T-helper 1 cell (primary cell): ENCODE data around the gene ST6GALNAC6.

ENCODE experiments used
- DNase-seq, 5 donors: peaks; one replicate each; pipeline ENCODE4 v3.0.0-alpha.2; 2012 to 2020
- total RNA-seq, 4 donors: gene quantifications; one replicate each; lab custom pipeline; 2026; lab: John Stamatoyannopoulos, UW

ST6GALNAC6 gene, protein sequence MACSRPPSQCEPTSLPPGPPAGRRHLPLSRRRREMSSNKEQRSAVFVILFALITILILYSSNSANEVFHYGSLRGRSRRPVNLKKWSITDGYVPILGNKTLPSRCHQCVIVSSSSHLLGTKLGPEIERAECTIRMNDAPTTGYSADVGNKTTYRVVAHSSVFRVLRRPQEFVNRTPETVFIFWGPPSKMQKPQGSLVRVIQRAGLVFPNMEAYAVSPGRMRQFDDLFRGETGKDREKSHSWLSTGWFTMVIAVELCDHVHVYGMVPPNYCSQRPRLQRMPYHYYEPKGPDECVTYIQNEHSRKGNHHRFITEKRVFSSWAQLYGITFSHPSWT
- total RNA-seq: 12.0 to 23.8 (median 14.9) reads per million in 4 donors

DNA sequence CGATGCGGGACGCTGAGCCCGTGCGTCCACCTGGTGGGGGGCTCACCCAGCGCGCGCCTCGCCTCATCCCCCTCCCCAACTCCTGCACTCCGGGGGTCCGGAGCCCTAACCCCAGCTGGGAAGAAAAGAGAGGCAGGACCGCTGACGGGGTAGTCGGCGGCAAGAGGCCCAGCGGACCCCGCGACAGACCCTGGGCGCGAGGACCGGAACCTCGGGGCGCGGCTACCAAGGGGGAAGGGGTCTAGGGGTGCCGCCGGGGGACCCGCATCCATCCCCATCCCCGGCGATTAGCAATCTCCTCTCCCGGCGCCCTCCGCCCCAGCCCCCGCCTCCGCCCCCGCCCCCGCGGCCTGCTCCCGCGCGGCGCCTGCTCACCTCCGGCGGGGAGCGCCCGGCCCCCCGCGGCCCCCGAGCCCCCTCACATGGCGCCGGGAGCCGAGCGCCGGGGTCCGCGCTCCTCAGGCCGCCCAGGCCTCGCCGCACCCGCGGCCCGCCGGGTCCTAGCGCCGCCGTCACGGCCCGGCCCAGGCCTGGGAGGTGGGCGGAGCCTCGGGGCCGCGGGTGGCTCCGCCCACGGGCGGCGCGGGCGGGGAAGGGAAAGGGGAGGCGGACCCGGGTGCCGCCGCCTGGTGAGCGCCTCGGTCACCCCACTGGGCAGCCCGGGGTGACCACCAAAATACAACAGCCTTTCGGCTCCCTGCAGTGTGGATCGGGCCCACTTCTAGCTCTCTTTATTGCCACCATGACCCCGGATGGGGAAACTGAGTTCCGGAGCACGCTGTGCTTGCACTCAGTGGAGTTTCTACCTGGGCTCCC is at the start of gene ST6GALNAC6:
ST6GALNAC6 (minus strand) TSS at position 476 of the 816 bp plus-strand sequence. CDS start 1,622 bp downstream, outside the sequence.
- peak; percentile 43 to 74 (median 52) for DNase-seq

DNA sequence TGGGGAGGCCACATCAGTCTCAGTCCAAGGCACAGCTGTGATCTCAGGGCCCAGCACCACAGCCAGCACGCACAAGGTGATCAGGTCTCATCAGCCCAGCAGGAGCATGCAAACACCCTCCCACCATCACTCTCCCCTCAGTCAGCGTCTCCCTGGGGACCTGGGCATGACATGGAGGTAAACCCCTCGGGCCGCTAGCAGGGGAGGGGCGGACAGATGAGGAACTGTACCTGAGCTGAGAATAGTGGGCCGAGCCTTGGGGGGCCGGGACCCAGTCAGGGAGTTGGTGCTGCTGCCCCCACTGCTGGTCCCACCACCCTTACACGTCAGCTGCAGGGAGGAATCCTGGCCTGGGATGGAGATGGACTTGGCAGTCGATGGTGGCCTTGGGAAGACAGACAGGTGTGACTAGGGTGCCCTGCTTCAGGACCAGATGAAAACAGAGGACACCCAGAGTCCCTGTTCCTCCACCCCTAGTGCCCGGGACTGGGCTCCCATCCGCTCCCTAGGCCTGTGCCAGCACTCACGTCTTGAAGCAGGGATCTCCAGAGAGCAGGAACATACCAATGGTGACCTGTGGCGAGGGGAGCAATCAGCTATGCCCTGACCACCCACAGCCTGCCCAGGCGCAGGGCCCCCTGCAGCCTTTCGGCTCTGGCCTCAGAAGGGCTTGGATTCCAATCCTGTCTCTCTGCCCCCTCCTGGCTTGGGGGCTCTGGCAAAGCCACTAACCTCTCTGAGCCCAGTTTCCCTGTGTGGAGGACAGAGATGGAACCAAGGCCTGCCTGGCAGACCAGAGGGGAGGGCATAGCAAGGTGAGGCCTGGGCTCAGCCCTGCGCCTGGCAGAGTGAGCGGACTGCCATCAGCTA is 48.7 kb upstream of the ST6GALNAC6 start:
- DNase-seq: no peak

DNA sequence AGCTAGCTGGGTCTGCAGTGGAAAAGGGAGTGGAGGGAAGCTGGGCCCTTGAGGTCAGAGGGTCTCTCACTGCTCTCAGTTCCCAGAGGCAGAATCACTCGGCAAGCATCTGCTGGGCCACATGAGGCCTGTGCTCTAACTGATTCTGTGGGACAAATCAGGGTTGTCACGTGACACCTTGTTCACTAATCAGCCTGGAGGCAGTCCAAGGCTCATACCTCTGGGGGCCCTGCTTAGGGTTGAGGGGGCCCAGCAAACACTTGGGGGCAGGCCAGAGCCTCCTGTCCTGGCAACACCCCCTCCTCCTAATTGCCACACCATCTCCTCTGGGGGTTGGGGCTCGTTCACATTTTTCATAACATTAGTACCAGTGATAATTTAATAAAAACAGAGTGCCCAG is 47.3 kb upstream of the ST6GALNAC6 start:
- no peak for DNase-seq

DNA sequence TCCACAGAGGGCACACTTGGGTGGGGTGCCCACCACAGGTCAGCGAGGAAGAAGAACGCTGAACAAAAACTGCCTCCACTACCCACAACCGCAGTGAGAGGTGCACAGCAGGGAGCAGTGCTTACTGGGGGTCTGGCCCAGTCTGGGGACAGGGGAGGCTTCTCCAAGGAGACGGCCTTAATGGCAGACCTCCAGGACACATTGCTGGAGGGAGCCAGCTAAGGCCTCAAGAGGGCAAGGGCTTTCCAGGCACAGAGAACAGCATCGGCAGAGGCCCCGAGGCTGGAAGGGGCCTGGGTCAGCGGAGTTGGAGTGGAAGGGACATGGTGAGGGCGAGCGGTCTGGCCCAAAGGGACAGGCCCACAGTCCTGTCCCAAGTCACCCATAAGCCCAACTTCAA is 46.5 kb upstream of the ST6GALNAC6 start:
- DNase-seq: no peak

DNA sequence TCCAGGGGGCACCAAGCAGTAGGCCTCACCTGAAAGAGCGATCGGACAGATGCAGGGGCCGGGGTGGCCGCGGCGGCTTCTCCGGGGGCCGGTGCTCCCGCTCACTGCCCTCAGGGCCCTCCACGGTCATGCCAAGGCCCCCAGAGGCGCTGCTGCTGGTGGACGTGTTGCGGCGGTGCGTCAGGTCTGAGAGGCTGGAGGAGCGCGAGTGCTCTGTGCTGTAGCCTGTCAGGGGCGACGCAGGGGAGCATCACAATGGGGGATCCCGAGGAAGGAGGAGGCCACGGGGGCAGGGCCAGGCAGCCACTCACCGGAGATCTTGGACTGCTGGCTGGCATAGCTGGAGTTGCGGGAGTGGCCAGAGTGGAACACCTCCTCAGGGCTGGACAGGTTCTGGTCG is 45.9 kb upstream of the ST6GALNAC6 start:
- DNase-seq: no peak

DNA sequence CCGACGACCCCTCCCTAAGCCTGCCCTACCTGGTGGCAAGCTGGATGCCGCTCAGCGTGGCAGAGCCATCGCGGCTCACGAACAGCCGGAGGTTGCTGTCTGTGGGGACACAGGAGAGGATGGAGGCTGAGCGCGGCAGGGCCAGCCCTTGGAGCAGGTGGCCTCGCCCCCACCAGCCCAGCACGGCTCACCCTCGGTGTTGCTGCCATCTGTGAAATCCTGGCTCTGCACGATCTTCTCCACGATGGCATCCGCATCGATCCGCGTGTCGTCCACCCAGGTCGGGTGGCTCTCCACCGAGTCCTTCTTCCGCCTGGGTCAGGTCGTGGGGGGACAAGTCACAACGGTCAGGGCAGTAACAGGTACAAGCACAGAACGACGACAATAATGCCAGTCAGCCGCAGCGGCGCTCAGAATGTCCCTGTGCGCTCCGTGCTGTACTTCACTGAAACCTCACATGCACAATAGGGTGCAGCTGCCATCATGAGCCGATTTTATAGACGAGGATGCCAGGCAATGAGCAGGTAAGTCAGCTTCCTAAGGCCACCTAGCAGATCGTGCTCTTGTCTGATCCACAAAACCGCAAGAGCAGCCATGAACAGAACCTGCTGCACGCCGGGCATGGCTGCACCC is 45.3 kb upstream of the ST6GALNAC6 start:
- DNase-seq: no peak

DNA sequence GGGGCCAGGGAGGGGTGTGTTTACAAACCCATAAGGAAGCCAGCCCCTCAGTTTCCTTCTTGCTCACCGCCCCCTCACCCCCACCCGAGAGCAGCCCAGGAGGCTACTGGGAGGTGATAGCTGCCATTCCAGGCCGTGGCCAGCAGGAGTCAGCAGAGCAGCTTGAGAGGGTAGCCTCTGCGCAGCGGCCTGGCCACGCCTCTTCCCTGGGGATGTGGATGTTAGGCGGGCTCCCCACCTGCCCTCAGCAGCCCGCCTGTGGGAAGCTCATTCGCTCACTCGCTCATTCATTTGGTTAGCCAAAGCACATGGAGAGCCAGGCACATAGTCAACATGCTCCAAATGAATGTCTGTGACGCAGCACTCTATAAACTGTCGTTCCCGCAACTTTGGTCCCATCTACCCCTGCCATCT is 44.3 kb upstream of the ST6GALNAC6 start:
- peak; percentile 48 to 71 (median 66) for DNase-seq

DNA sequence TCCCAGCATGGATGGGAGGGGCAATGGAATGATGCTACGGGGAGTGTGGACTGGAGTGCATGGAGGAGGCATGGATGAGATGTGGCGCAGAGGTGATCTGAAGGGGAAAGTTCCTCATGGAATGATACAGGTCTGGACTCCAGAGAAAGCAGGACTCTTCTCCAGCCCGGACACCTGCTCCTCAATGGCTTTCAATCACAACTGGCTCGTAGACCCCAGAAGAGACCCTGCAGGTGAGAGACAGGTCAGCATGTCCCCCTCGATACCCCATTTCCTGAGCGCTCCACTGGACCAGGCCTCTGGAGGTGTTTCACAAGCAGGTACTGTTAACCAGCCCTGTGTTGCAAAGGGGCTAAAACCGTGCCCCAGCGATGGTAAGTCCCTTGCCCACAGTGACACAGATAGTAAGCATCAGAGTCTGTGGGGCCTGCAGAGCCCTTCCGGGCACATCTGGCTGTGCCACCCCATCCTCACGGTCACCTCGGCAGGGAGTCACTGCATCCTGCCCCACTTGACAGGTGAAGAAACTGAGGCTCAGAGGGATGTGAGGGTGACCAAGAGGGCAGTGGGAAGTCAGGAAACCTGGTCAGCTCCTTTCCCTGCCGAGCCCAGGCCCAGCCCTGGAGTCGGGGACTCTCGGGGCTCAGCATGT is 43.7 kb upstream of the ST6GALNAC6 start:
- no peak for DNase-seq

DNA sequence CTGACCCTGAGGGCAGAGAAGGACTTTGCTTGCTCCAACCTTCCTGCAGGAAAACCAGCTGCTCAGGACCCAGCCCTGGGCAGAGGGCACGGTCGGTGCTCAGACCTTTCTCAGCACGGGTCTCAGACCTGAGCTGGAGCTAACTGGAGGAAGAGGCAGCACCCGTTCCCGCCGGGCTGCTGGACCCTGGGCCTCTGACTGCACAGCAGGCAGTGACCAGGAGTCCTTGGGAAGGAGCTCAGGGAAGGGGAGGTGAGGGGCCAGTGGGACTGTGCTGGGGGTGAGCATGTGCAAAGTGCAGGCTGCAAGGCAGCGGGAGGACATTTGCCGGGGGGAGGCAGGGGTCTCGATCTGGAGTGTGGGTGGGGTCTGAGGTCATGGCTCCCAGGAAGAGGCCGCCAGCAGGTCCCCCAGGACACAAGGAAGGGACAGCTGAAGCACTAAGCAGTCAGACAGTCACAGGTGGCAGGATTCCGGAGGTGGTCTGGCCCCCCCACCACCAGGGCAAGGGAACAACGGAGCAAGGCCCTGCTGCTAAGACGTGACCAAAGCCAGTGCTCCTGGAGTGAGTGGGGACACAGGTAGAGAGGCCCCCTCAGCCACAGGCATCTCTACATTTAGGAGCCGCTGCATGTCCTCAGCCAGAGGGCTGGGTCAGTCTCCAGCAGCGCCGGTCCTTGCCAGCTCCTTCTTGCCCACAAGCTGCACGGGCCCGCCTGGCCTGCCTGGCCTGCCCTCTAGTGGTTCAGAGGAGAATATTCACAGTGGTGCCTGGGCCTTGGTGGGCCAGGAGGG is 43.0 kb upstream of the ST6GALNAC6 start:
- DNase-seq: peak in 2 of 5 donors; percentile 29 to 55

DNA sequence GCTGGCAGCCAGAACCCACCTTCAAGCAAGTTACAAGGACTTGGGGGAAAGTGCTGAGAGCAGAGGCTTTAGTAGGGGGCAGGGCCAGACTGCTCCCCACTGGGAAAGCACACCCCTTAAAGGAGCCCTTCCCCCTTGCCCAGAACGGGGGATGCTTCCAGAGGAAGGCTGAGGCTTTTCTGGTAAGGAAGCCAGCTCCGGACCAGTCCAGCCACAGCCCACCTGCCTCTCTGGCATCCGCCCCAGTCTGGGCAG is 42.5 kb upstream of the ST6GALNAC6 start:
- no peak for DNase-seq

DNA sequence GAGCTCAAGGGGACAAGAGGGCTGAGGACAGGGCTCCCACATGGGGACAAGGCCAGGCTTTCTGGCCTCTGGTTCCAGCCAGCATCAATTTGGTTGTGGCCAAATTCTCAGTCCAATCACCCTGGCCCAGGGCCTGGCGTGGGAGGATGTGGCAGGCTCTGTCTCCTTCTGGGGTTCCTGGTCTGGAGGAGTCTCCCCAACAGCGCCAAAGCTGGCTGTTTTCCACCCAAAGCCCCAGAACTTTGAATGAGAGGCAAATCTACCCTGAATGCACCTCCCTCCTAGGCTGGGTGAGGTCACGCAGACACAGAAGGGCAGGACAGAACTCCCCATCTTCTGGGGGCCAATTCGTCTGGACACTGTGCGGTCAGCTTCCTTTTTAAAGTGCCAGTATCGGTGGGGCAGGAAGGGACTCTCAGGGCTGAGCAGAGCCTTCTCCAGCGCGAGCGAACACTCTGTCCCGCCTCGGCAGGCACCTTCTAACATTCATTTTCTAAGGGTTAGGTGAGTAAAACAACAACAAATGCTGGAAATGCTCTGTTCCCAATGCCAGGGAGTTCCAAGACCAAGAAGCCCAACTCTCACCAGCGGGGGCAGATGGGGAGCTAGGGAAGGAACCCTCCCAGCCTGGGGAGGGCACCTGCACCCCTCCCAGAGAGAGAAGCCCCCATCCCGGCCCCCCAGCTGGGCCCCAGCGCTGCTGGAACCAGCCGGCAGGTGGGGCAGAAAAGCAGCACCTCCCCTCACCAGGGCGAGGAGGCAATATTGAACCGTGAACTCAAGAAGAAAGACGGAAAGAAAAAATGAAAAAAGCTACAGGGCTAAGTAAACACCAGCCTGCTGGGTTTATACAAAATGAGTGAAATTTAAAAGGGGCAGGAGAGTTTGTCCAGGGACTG is 41.9 kb upstream of the ST6GALNAC6 start:
- no peak for DNase-seq

DNA sequence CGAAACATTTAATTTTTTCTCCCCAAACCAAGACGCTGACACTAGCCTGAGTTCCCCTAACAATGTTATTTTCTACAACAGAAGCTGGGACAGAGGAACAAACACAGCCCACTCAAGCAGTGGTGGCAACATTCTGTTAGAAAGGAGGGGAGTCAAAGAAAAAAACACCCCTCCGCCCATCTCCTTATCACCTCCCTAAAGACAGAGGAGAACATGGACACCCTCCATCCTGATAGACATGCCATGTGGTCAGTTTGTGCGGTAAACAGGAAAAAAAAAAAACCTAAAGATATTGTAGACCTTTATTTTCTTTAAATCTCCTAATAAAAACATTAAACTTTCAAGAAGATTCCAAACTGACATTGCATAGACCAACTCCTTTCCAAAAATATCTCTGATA is 41.2 kb upstream of the ST6GALNAC6 start:
- DNase-seq: no peak

DNA sequence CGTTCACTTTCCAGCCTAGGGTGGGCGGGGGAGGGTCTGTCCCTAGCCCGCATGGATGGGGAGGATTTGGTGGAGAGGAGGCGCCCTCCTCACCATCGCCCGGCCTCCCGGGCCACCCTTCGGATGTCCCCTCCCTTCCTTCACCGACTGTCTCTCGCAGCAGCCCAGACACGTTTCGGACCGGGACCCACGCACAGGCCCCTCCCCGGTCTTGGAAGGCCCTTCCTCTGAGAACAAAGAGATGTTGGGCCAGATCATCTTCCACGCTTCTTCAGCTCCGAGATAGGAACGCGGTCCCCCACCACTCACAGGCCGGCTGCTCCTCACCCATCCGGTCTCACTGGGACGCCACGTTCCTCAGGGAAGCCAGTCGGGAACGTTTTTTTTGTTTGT is 38.9 kb upstream of the ST6GALNAC6 start:
- DNase-seq: no peak

DNA sequence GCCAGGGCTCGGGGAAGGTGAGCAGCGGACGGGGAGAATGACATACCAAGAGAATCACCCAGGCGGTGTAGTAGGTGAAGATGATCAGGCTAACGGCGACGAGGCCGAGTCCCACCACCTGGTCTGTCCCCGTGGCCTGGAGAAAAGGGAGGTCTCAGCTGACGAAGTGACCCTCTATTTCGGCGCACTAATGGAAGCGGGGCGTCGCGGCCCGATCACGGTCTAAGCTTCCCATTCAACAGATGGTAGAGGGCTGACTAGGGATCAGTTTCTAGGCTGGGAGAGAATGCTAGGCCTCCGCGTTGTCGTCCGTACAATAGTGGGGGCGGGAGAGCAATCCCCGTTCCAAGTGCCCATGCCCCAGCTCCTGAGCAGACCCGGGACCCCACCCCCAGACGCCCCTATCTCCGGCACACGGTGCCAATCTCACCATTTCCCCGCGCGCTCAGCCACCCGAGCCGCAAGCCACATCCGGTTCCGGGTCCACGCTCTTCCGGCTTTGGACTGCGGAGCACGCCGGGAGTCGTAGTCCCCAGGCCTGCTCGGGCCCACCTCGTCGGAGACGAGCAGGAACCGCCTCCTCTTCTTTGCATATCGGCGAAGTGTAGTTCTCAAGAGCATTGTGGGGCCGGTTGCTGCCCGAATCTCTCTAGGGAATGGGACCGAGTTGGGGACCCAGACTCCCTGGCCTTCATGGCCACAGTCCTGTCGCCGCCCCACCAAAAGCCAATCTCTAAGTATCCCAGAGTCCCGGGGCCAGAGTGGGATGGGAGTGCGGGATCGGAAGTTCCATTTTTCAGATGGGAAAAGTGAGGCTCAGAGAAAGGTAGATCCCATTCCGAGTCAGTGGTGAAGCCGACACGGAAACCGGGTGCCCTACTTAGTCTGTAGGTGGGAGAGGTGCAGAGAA is 38.2 kb upstream of the ST6GALNAC6 start, which contains the start of gene DPM2:
DPM2 (minus strand) TSS at position 467 of the 910 bp plus-strand sequence; CDS start at position 433, 34 bp downstream.
- DNase-seq: peak; percentile 70 to 91 (median 80)

DNA sequence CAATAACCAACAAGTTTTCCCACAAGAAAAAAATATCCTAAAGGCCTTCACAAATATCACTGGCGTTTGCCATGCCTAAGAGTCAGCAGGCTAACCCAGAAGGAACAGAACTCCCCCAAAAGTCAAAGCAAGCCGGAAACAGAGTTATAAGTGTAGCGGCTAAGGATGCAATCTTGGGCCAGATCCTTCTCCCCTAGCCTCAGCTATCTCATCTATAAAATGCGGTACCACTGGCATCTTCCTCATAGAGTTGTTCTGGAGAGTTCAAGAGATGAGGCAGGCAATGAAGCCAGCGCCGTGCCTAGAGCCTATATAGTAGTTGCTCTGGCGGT is 37.6 kb upstream of the ST6GALNAC6 start:
- no peak for DNase-seq

DNA sequence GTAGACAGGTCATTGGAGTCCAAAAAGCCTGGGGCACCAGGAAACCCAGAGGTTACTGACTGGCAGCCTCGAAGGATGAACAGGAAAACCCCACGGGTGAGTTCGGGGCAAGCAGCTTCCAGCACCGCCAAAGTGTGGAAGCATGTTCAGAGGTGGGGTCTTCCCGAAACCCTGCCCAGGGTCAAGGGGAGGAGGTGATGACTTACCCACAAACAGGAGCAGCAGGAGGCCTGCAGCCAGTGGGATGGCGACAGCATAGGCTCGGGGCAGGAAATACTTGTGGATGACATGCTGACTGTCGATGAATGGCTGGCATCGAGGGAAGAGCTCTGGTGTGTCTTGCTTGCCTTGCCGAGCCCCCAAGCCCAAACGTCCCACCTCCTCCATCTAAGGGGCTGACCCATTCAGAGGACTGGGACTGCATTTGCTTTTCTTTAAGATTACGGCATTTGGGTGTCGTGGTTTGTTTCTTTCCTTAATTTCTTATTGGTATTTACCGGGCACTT is 37.0 kb upstream of the ST6GALNAC6 start:
- no peak for DNase-seq

DNA sequence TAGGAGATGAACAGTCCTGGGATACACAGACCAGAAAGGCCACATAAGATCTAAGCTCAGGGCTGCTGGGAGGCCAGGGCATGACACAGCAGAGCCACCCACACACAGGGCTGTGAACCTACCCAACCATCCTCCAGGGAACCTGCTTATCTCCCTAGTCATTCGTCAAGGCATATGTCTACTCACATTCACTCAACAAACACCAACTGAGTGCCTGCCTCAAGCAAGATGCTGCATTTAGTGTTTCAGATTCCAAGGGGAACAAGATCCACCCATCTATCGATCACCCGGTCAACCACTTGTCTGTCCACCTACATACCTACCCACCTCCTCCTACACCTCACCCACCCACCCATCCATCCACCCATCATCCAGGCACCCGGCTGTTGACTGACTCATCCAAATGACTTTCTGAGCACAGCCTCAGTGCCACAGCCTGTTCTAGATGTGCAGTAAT is 36.4 kb upstream of the ST6GALNAC6 start:
- no peak for DNase-seq

DNA sequence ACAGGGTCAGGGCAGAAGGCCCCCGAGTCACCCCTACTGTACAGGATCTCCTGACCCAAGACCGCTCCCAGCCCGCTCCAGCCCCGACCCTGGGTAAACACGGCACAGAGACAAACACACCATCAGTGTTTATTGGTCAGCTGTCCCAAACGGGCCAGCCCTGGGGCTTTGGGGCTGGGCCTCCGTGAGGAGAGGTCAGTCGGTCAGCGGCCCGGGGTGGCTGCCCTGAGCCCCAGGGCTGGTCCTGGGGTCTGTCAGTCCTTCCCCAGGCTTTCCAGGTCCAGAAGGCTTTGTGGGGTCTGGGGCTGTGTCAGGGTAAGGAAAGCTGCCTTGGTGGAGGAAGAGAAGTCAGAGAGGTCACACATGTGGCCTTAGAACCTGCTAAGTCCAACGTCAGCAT is 35.6 kb upstream of the ST6GALNAC6 start:
- DNase-seq: no peak

DNA sequence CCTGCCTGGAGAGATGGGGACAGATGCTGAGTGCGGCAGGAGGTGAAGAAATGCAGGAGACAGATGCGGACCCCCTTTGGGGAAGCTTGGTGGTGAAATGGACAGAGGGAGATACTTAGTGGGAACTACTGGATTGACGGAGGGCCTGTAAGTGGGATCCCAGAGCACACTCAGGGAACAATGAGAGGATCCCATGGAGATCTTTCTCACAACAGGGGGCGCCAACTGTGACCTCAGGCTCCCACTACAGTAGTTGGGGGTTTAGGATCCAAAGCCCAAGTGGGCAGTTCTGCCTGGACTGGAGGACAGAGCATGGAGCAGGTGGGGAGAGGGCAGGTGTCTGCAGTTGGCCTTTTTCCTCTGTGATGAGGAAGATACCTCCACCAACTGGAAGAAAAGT is 34.8 kb upstream of the ST6GALNAC6 start:
- DNase-seq: no peak
